ENCODE measurements around the gene IREB2. TPM values are rescaled to one million over a fixed set of nuclear protein-coding genes. Genes with fewer than 3 reads are reported as not detected.
"Not testable (repeated sequence)": the region's sequence is repeated elsewhere in the genome, so short reads cannot be mapped to it uniquely, and the experiment has no call there.

IREB2 gene
- total RNA-seq, 4 donors from 2014 or later = 41.9 to 193 (median 56.7) TPM

DNA sequence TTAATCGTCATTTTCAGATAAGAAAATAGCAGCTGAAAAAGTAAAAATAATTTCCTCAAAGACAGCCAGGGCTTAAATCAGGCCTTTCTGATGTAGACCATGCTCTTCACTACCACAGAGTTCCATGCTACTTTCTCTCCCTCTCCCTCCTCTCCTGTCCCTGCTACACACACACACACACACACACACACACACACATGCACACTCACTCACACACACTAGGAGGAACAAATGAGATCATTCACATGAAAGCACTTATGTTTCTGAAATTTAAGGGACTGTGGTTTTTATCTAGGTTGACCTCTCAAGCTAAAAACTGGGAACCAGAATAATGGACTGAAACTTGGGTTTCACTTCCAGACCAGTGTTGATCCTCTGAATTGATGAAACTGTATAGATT is 98.1 kb downstream of the IREB2 start:
- Histone ChIP-seq H3K9me3 (no peaks in the 10 kb centered on the region), H3K4me3 (no peak overlapping the region), H3K36me3 (no peaks in the 10 kb centered on the region), H3K27me3 (no peaks in the 10 kb centered on the region), H3K27ac (no peak overlapping the region), H3K4me1 (peaks cover 0 to under 1% (median 0%) of the 10 kb centered on the region in 4 donors)
- DNase-seq = no peak
- no peak for TF ChIP-seq POLR2A (IDR thresholded peaks at IDR 0.05)
- TF ChIP-seq, protein P1, sequence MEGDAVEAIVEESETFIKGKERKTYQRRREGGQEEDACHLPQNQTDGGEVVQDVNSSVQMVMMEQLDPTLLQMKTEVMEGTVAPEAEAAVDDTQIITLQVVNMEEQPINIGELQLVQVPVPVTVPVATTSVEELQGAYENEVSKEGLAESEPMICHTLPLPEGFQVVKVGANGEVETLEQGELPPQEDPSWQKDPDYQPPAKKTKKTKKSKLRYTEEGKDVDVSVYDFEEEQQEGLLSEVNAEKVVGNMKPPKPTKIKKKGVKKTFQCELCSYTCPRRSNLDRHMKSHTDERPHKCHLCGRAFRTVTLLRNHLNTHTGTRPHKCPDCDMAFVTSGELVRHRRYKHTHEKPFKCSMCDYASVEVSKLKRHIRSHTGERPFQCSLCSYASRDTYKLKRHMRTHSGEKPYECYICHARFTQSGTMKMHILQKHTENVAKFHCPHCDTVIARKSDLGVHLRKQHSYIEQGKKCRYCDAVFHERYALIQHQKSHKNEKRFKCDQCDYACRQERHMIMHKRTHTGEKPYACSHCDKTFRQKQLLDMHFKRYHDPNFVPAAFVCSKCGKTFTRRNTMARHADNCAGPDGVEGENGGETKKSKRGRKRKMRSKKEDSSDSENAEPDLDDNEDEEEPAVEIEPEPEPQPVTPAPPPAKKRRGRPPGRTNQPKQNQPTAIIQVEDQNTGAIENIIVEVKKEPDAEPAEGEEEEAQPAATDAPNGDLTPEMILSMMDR (IDR thresholded peaks at IDR 0.05) = no peak

DNA sequence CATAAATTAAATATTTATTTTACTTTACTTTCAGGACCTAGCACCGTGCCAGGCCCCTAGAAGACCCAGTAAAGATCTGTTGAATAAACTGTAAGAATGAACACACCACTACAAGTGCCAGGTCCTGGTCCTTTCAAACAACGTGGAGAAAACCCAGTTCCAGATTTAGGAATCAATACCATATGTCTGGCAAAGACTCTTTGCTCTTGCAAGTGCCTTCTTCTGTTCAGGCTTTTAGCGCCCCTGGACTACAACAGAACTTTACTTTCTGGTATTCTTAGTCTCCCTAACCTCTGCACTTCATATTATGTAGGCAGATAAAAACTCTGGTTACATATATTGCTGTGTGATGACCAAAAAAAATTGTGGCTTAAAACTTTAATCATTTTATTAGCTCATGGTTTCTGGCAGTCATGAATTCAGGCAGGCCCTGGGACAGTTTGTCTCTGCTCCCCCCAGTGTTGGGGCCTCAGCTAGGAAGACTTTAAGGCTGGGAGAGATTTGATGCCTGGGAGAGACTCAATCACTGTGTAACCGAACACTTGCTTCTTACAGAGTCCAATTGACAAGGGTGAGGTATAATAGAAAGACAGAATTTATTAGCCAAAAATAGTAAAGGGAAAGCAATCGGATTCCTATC is 99.4 kb downstream of the IREB2 start:
- no peak for TF ChIP-seq POLR2A (IDR thresholded peaks at IDR 0.05)
- TF ChIP-seq, protein P1 (IDR thresholded peaks at IDR 0.05) = no peak

DNA sequence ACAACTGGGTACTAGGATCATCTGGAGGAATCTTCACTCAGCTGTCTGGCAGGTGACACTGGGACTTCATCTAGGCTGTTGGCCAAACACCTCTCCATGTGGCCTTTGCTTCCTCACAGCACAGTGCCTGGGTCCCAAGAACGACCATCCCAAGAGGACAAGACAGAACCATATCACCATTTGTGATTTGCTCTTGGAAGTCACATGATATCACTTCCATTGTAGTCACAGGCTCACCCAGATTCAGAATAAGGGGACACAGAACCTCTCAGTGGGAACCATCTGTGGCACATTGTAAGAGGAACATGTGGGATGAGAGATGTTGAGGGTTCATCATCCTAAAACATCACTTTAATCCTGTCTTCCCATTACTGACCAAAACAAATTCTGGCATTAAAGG is 100.3 kb downstream of the IREB2 start:
- Histone ChIP-seq H3K4me3 (no peak overlapping the region), H3K4me1 (peaks cover 0 to 15% (median 3%) of the 10 kb centered on the region in 4 donors), H3K9me3 (no peaks in the 10 kb centered on the region), H3K36me3 (peaks cover 0 to 9% (median 0%) of the 10 kb centered on the region in 3 donors), H3K27ac (no peak overlapping the region), H3K27me3 (no peaks in the 10 kb centered on the region)
- TF ChIP-seq POLR2A (IDR thresholded peaks at IDR 0.05) = no peak
- TF ChIP-seq, protein P1 (IDR thresholded peaks at IDR 0.05) = no peak
- no peak for DNase-seq

More for the DNA sequence above, 99.4 kb downstream of the IREB2 start:
- Histone ChIP-seq H3K4me1 (peaks cover 0 to 13% (median 3%) of the 10 kb centered on the region in 4 donors), H3K36me3 (peaks cover 0 to under 1% (median 0%) of the 10 kb centered on the region in 3 donors), H3K27me3 (no peaks in the 10 kb centered on the region), H3K4me3 (no peak overlapping the region), H3K27ac (no peak overlapping the region), H3K9me3 (no peaks in the 10 kb centered on the region)
- no peak for DNase-seq

DNA sequence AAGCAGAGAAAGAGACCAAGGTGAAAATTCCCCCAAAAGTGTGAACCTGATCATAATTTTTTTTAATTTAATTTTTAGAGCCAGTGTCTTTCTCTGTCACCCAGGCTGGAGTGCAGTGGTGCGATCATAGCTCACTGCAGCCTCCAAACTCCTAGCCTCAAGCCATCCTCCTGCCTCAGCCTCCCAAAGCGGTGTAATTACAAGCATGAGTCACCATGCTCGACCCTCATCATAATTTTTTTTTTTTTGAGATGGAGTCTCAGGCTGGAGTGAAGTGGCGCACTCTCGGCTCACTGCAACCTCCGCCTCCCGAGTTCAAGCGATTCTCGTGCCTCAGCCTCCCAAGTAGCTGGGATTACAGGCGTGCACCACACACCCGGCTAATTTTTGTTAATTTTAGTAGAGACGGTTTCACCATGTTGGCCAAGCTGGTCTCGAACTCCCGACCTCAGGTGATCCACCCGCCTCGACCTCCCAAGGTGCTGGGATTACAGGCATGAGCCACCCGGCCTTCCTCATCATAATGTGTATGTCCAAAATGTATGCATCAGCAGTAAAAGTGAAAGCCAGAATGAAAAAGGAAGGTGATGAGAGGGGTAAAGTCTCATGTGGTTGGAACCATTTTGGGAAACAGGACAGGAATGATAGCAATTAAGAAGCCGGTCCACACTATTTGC is 101.6 kb downstream of the IREB2 start:
- H3K27me3 ChIP-seq, DNase-seq, H3K9me3 ChIP-seq: not testable (repeated sequence)
- Histone ChIP-seq H3K27ac (peak overlapping the region; percentile 89 to 95 (median 94)), H3K4me3 (peak overlapping the region; percentile 65 to 88 (median 83)), H3K36me3 (peaks cover 0 to 22% (median 0%) of the 10 kb centered on the region in 3 donors), H3K4me1 (peaks cover 0 to 15% (median 3%) of the 10 kb centered on the region in 4 donors)

DNA sequence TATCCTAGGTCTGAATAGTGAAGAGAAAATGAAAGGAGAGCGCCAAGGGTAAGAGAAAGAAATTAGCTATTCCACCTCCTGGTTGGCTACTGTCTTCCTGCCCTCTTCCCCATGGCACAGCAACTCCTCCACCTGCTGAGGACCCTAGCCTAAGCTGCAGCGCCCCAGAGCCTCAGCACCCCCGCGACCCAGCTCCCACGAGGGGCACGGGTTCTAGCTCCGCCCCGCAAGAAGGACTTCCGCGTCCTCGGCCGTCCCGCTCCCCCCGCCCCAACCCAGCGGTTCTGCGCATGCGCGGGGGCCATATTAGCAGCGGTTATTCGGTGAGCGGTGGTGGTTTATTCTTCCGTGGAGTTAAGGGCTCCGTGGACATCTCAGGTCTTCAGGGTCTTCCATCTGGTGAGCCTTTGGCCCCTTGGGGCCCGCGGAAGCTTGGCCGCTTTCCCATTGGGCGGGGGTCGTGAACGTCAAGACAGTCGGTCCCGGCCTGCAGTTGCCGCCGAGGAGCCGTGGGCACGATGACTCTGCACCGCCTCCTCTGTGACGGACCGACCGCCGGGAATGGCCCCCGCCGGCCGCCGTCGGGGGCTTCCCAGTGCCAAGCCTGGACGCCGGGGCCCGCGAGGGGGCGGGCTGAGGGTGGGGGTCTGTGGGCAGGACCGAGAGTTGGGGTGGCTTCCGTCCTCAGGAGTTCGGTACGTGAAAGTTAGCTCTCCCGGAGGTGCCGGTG is 102.3 kb downstream of the IREB2 start, which contains the start of gene PSMA4:
Gene PSMA4 (plus strand): TSS at position 304 of the 730 bp plus-strand sequence. CDS start 1,484 bp downstream, outside the sequence.
- Histone ChIP-seq H3K4me3 (peak within 1 kb of the TSS; percentile 65 to 88 (median 83)), H3K9me3 (no peaks in the 10 kb centered on the region), H3K4me1 (peaks cover 0 to 15% (median 3%) of the 10 kb centered on the region in 4 donors), H3K36me3 (peaks cover 0 to 29% (median 0%) of the 10 kb centered on the region in 3 donors), H3K27me3 (no peaks in the 10 kb centered on the region), H3K27ac (peak within 1 kb of the TSS; percentile 89 to 95 (median 94))
- peak; percentile 68 to 83 for TF ChIP-seq POLR2A (IDR thresholded peaks at IDR 0.05)
- TF ChIP-seq, protein P1 (IDR thresholded peaks at IDR 0.05) = peak in 2 of 6 experiments; percentile 5 to 7
- DNase-seq = peak; percentile 91 to 97 (median 95)
